ENCODE measurements around the gene TEX44.

Gene TEX44

DNA sequence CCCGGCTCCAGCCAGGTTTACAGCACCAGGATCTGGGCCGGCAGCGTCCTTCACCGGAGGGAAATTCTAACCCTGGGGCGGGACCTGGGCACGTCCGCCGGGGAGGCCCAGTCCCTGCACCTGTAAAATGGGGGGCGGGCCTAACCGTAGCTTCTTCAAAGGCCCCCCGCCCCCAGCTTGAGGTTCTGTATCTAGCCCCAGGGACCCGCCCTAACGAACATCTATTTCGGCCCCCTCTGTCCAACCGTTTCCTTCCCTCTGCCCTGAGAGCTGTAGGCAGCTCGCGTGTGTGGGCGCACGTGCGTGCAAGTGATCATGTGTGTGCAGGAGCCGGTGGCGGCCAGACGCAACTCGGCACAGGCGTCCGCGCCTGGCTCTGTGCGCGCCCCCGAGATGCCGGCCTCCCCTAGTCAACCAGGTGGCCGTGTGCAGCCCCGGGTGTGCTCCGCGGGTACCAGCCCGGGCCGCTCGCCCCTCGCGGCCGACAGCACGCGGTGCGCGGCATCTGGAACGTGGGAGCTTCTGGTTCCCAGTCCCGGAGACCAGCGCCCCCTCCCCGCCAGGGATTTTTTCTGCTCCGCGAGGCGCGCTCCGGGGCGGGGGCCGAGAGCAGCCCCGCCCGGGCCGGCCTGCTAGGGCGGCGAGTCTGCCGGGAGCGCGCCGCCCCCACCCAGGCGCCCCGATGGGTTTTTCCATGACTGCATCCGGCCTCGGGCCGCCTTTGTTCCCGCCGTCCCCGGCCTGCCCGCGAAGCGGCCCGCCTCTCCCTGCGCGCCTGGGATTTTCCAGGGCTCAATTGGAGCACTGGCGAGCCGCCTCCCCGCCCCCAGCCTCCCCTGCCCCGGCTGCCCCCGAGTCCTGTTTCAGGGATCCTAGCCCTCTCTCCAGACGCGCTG, 21.2 kb downstream of the TEX44 start:
- H3K27me3 ChIP-seq (ENCODE audit: low read length) = no peaks in the 10 kb centered on the region
- H4K20me1 ChIP-seq (ENCODE audit: low read depth, low read length) = no peaks in the 10 kb centered on the region
- H2AFZ ChIP-seq (ENCODE audit: low read depth, low read length, severe bottlenecking) = peak overlapping the region; percentile 68
- H3K4me2 ChIP-seq (ENCODE audit: low read depth, low read length, poor library complexity, severe bottlenecking) = peak overlapping the region; percentile 88
- H3K9me2 ChIP-seq (replicated peaks; ENCODE audit: insufficient read depth, low read length) = no peaks in the 10 kb centered on the region
- H3K9ac ChIP-seq (ENCODE audit: low read length) = peak overlapping the region; percentile 85
- H3K9me3 ChIP-seq (ENCODE audit: insufficient read depth, low read length) = no peaks in the 10 kb centered on the region
- H3F3A ChIP-seq (ENCODE audit: insufficient read depth) = peaks cover 28% of the 10 kb centered on the region
- no peaks in the 10 kb centered on the region for H3K79me2 ChIP-seq (ENCODE audit: insufficient read depth, low read length)
- no peaks in the 10 kb centered on the region for H3K36me3 ChIP-seq (ENCODE audit: low read length)
- H3K4me3 ChIP-seq (ENCODE audit: insufficient read depth, low read length, poor library complexity, severe bottlenecking) = peak overlapping the region; percentile 38
- no peak for TF ChIP-seq EZH2phosphoT487 (conservative IDR thresholded peaks at IDR 0.05; ENCODE audit: low read length)
- TF ChIP-seq, protein P1, sequence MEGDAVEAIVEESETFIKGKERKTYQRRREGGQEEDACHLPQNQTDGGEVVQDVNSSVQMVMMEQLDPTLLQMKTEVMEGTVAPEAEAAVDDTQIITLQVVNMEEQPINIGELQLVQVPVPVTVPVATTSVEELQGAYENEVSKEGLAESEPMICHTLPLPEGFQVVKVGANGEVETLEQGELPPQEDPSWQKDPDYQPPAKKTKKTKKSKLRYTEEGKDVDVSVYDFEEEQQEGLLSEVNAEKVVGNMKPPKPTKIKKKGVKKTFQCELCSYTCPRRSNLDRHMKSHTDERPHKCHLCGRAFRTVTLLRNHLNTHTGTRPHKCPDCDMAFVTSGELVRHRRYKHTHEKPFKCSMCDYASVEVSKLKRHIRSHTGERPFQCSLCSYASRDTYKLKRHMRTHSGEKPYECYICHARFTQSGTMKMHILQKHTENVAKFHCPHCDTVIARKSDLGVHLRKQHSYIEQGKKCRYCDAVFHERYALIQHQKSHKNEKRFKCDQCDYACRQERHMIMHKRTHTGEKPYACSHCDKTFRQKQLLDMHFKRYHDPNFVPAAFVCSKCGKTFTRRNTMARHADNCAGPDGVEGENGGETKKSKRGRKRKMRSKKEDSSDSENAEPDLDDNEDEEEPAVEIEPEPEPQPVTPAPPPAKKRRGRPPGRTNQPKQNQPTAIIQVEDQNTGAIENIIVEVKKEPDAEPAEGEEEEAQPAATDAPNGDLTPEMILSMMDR (IDR thresholded peaks at IDR 0.05; ENCODE audit: insufficient read depth, low read length, poor library complexity, severe bottlenecking) = peak; percentile 17
- peak overlapping the region; percentile 99 for H3K27ac ChIP-seq (ENCODE audit: low read depth, low read length)

GRCh38 chr2:231614559-231615057, 21.9 kb downstream of the TEX44 start:
- H3K9me2 ChIP-seq (replicated peaks; ENCODE audit: insufficient read depth, low read length) = no peaks in the 10 kb centered on the region
- H3K9me3 ChIP-seq (ENCODE audit: insufficient read depth, low read length) = no peaks in the 10 kb centered on the region
- peak overlapping the region; percentile 99 for H3K27ac ChIP-seq (ENCODE audit: low read depth, low read length)
- H3F3A ChIP-seq (ENCODE audit: insufficient read depth) = peaks cover 30% of the 10 kb centered on the region
- no peaks in the 10 kb centered on the region for H4K20me1 ChIP-seq (ENCODE audit: low read depth, low read length)
- peak overlapping the region; percentile 85 for H3K9ac ChIP-seq (ENCODE audit: low read length)
- peak overlapping the region; percentile 88 for H3K4me2 ChIP-seq (ENCODE audit: low read depth, low read length, poor library complexity, severe bottlenecking)
- no peaks in the 10 kb centered on the region for H3K36me3 ChIP-seq (ENCODE audit: low read length)
- peak overlapping the region; percentile 68 for H2AFZ ChIP-seq (ENCODE audit: low read depth, low read length, severe bottlenecking)
- TF ChIP-seq, protein P1 (IDR thresholded peaks at IDR 0.05; ENCODE audit: insufficient read depth, low read length, poor library complexity, severe bottlenecking) = no peak
- TF ChIP-seq EZH2phosphoT487 (conservative IDR thresholded peaks at IDR 0.05; ENCODE audit: low read length) = no peak
- no peaks in the 10 kb centered on the region for H3K79me2 ChIP-seq (ENCODE audit: insufficient read depth, low read length)
- no peaks in the 10 kb centered on the region for H3K27me3 ChIP-seq (ENCODE audit: low read length)
- peak overlapping the region; percentile 36 for H3K4me3 ChIP-seq (ENCODE audit: insufficient read depth, low read length, poor library complexity, severe bottlenecking)

DNA sequence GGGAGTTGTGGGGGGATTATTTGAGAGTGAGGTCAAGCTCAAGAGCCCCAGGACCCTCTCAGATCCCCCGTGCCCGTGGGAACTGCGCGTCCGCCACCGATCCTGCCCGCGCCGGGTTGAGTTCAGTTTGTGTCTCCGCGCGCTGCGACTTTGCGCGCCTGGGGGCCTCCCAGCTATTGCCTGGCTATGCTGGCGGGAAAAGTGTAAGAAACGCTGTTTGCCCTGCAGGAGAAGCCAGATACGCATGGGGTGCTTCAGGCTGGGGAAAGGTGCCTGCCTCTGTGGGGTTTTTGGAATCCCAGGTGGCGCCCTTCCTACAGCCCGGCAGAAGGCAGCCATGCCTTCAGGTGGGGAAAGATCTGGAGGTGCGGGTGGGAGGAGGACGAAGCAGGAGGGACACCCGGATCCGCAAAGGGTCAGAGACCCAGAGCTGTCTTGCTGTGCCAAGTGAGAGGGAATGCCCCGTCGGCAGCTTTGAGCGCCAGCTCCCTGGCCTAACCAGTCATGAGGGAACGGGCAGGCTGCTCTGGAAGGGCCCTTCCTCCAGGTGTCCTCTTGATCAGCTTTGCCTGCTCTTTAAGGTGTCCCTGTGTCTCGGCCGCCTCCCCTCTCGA, 22.5 kb downstream of the TEX44 start:
- H4K20me1 ChIP-seq (ENCODE audit: low read depth, low read length) = no peaks in the 10 kb centered on the region
- peak overlapping the region; percentile 88 for H3K4me2 ChIP-seq (ENCODE audit: low read depth, low read length, poor library complexity, severe bottlenecking)
- H3K4me3 ChIP-seq (ENCODE audit: insufficient read depth, low read length, poor library complexity, severe bottlenecking) = no peak overlapping the region
- no peaks in the 10 kb centered on the region for H3K9me3 ChIP-seq (ENCODE audit: insufficient read depth, low read length)
- H3K79me2 ChIP-seq (ENCODE audit: insufficient read depth, low read length) = no peaks in the 10 kb centered on the region
- no peaks in the 10 kb centered on the region for H3K9me2 ChIP-seq (replicated peaks; ENCODE audit: insufficient read depth, low read length)
- H3K9ac ChIP-seq (ENCODE audit: low read length) = peak overlapping the region; percentile 85; the same call in 1 of the 2 replicates
- peaks cover 32% of the 10 kb centered on the region for H3F3A ChIP-seq (ENCODE audit: insufficient read depth)
- H3K27ac ChIP-seq (ENCODE audit: low read depth, low read length) = 0 out of 2 replicates have a peak overlapping the region, but pooled peaks have one; percentile 99
- TF ChIP-seq EZH2phosphoT487 (conservative IDR thresholded peaks at IDR 0.05; ENCODE audit: low read length) = no peak
- TF ChIP-seq, protein P1 (IDR thresholded peaks at IDR 0.05; ENCODE audit: insufficient read depth, low read length, poor library complexity, severe bottlenecking) = no peak
- H2AFZ ChIP-seq (ENCODE audit: low read depth, low read length, severe bottlenecking) = peak overlapping the region; percentile 68
- no peaks in the 10 kb centered on the region for H3K27me3 ChIP-seq (ENCODE audit: low read length)
- H3K36me3 ChIP-seq (ENCODE audit: low read length) = no peaks in the 10 kb centered on the region
